ENCODE data around the gene PHOSPHO1.
"Not testable (repeated sequence)": the region's sequence is repeated elsewhere in the genome, so short reads cannot be mapped to it uniquely, and the experiment has no call there.

The PHOSPHO1 gene

DNA sequence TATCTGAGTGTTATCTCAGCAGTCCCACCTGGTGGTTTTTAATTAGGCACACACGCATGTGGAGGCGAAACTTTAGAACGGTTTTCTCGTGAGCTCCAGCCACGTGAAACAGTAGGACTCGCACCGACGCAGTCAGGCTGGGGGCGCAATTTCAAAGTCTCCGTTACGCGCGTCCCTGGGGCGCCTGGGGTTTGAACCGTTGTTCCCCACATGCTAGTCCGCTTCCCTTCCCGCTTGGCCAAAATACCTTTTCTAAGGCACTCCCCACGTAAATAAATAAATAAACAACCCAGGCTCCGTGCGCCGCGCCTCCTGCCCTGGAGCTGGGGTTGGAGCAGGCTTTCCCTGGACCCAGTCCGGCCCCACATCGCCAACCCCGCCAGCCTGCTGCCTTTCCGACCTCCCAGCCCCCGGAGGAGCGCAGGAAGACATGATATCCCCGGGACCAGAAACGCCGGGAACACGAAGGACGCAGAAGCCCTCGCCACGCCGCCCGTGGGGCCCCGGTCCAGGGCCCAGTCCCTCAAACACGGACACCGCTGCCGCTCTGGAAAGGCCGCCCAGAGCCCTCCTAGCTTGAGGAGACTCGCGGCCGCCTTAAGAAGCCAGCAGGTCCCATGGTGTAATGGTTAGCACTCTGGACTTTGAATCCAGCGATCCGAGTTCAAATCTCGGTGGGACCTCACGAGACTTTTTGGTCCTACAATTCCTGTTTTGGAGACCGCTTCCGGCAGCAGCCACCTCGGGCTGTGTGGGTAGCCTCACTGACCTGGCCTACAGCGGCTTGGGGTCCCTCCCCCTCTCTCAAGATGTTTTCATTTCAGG is 38.5 kb downstream of the PHOSPHO1 start:
- DNase-seq (ENCODE audit: low read depth) = peak; percentile 89

DNA sequence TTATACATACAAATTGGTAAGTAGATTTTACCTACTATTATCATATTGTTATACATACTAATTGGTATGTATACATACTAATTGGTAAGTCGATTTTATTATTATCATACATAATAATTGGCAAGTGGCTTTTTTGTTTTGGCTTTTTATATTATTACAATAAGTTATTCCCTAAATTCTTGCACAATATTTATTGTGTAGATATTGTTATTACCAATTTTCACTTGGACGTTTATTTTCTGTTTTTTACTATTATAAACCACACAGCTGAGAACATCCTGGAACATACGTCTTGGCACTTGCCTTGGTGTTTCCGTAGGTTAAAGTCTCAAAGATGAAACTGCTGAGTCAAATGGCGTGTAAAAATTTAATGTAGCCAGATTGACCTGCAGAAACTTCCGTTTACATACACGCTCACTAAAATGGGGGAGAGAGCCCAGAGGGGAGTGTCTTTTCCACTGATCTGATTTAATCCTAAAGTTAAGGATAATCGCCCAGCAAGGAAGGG is 39.1 kb downstream of the PHOSPHO1 start:
- DNase-seq (ENCODE audit: low read depth) = no peak

GRCh38 chr17:49190932-49191331 is 39.7 kb downstream of the PHOSPHO1 start:
- no peak for DNase-seq (ENCODE audit: low read depth)

- no peak for DNase-seq (ENCODE audit: low read depth)
Measured at GRCh38 chr17:49187301-49187700, 43.3 kb downstream of the PHOSPHO1 start.

DNA sequence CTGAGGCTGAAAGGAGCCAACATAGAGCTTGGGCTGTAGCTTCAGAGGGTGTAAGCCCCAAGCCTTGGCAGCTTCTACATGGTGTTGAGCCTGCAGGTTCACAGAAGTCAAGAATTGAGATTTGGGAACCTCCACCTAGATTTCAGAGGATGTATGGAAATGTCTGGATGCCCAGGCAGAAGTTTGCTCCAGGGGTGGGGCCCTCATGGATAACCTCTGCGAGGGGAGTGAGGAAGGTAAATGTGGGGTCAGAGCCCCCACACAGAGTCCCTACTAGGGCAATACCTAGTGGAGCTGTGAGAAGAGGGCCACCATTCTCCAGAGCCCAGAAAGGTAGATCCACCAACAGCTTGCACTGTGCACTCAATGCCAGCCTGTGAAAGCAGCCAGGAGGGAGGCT is 45.2 kb downstream of the PHOSPHO1 start:
- DNase-seq (ENCODE audit: low read depth) = not testable (repeated sequence)

DNA sequence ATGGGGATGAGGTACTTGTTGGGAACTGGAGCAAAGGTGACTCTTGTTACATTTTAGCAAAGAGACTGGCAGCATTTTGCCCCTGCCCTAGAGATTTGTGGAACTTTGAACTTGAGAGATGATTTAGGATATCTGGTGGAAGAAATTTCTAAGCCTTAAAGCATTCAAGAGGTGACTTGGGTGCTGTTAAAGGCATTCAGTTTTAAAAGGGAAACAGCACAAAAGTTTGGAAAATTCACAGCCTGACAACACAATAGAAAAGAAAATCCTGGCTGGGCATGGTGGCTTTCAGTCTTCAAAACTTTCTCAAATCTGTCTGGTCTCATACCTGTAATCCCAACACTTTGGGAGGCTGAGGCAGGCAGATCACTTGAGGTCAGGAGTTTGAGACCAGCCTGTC is 46.1 kb downstream of the PHOSPHO1 start:
- not testable (repeated sequence) for DNase-seq (ENCODE audit: low read depth)

GRCh38 chr17:49183801-49184200 is 46.8 kb downstream of the PHOSPHO1 start:
- no peak for DNase-seq (ENCODE audit: low read depth)

DNA sequence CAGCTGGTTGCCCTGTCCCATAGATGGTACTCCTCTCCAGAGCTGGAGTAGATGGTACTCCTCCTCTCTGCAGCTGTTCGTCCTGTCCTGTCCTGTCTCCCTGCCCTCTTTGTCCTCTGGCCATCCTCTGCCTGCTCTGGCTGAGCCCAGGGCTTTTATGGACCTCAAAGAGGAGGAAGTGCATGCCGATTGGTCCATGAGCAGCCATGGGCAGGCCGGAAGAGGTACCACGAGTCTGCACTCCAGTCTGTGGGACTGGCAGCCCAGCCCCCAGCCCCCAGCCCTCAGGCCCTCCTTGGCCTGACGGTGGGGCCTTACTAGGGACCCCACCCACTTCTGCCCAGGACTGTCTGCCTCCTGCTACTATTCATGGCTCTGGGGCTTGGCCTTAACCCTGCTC is 47.2 kb downstream of the PHOSPHO1 start:
- DNase-seq (ENCODE audit: low read depth) = no peak

- DNase-seq (ENCODE audit: low read depth) = no peak
Measured at GRCh38 chr17:49180998-49181635, 49.5 kb downstream of the PHOSPHO1 start.

DNA sequence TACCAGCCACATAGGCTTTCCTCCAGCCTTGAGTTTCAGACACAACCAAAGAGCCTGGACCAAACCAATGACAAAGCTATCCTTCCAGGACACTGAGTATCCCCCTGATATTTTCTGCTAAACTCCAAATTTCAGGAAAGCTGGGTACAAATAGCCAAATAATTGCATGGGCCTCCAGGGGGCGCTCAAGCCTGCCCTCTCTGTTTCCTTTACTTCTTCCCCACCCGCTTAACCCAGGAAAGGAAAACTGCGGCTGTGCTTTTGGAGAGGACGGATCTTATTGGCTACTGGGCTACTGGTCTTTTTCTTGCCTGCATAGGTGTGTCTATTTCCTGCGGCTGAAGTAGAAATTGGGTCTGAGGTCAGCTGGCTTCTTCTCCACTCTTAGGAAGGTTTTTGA is 50.3 kb downstream of the PHOSPHO1 start:
- DNase-seq (ENCODE audit: low read depth) = peak; percentile 53

- DNase-seq (ENCODE audit: low read depth) = not testable (repeated sequence)
Measured at GRCh38 chr17:49175978-49176377, 54.6 kb downstream of the PHOSPHO1 start.

Measured in stimulated activated CD8-positive, alpha-beta memory T cell treated with anti-CD3 and anti-CD28 coated beads, Interleukin-12 subunit alpha, Interleukin-12 subunit beta, amount 100 ng/mL, for 1 hour (primary cell).